Measurements from ENCODE around the gene TBC1D22A.

Gene TBC1D22A

GRCh38 chr22:47146391-47146790 lies 383.9 kb downstream of the TBC1D22A start:
- intact Hi-C loops (cut with DNase I; ENCODE audit: low total_unique reads): no loop called here
- Histone ChIP-seq H3K9me3 (no peaks in the 10 kb centered on the region), H3K36me3 (no peaks in the 10 kb centered on the region), H3K27me3 (no peaks in the 10 kb centered on the region), H3K27ac (no peak overlapping the region), H3K4me1 (no peaks in the 10 kb centered on the region), H3K4me3 (no peak overlapping the region)
- DNase-seq: no peak
- TF ChIP-seq CTCF (IDR thresholded peaks at IDR 0.05): no peak

DNA sequence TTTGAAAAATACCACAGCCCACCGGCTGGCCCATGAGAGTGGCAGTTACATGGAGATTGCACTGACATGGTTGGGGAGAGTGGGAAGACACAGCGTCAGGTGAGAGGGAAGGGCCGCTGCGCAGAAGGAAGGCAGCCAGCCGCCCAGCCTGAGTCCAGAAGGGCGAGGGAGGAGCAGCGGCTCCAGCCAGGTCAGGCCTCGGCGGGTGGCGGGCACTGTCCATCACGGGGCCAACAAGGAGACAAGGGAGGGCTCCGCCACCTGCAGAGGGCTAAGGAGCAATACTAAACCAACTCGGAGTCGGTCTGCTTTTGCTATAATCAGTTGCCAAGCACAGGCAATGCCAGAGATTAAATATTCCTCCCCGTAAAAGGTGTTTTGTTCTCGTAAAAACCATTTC lies 384.5 kb downstream of the TBC1D22A start:
- no peak for TF ChIP-seq CTCF (IDR thresholded peaks at IDR 0.05)
- H3K9me3 ChIP-seq: no peaks in the 10 kb centered on the region
- no peaks in the 10 kb centered on the region for H3K4me1 ChIP-seq
- intact Hi-C loops (cut with DNase I; ENCODE audit: low total_unique reads): no loop called here
- DNase-seq: no peak
- H3K27me3 ChIP-seq: no peaks in the 10 kb centered on the region
- H3K4me3 ChIP-seq: no peak overlapping the region
- no peak overlapping the region for H3K27ac ChIP-seq
- H3K36me3 ChIP-seq: peaks cover 0 to 4% (median 0%) of the 10 kb centered on the region in 3 donors

- intact Hi-C loops (cut with DNase I; ENCODE audit: low total_unique reads): no loop called here
- no peak for TF ChIP-seq CTCF (IDR thresholded peaks at IDR 0.05)
- DNase-seq: no peak
These were observed 385.1 kb downstream of the TBC1D22A start for GRCh38 chr22:47147572-47147971.

GRCh38 chr22:47148510-47148909 lies 386.1 kb downstream of the TBC1D22A start:
- peaks cover 0 to 4% (median 0%) of the 10 kb centered on the region in 3 donors for H3K36me3 ChIP-seq
- no peak overlapping the region for H3K27ac ChIP-seq
- TF ChIP-seq CTCF (IDR thresholded peaks at IDR 0.05): no peak
- peaks cover 0 to 4% (median 0%) of the 10 kb centered on the region in 3 donors for H3K9me3 ChIP-seq
- DNase-seq: no peak
- intact Hi-C loops (cut with DNase I; ENCODE audit: low total_unique reads): no loop called here
- H3K27me3 ChIP-seq: no peaks in the 10 kb centered on the region
- H3K4me1 ChIP-seq: no peaks in the 10 kb centered on the region
- no peak overlapping the region for H3K4me3 ChIP-seq

More at GRCh38 chr22:47147572-47147971, 385.1 kb downstream of the TBC1D22A start:
- no peak overlapping the region for H3K27ac ChIP-seq
- peaks cover 0 to 4% (median 0%) of the 10 kb centered on the region in 3 donors for H3K36me3 ChIP-seq
- no peaks in the 10 kb centered on the region for H3K4me1 ChIP-seq
- no peaks in the 10 kb centered on the region for H3K9me3 ChIP-seq
- H3K4me3 ChIP-seq: no peak overlapping the region
- no peaks in the 10 kb centered on the region for H3K27me3 ChIP-seq

DNA sequence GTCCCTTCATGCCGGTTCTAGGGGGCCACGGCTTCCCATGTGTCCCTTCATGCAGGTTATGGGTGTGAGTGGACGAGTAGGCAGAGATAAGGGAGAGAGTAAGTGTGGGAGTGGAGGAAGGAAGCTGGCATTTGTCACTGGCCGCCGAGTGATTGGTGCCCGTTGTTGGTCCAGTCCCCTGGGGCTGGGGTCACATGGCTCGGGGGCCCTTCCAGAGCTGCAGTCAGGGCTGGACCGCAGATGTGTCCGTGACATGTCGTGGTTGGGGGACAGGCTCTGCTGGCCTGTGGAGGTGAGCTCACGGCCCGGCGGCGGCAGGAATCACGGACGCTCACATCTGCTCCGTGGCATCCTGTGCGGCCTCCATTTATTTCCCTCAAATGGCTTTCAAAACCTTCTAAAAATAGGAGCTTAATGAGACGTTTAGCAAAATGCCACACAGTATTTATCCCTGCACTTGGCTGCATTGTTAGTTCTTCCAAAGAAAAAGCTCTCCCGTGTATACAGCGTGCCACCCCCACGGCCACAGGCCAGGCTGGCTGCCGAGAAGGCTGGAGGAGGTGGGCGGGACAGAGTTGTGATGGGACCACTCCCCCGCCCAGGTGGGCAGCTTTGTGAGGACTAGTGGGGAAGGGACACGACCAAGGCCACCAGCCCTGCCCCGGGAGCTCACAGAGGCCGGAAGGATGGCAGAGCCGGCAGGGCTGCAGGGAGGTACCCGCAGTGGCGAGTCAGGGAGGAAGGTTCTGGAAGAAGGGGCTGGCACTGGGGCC lies 386.7 kb downstream of the TBC1D22A start:
- peaks cover 0 to 4% (median 0%) of the 10 kb centered on the region in 3 donors for H3K36me3 ChIP-seq
- intact Hi-C loops (cut with DNase I; ENCODE audit: low total_unique reads): no loop called here
- peaks cover 0 to 4% (median 0%) of the 10 kb centered on the region in 3 donors for H3K9me3 ChIP-seq
- no peak for TF ChIP-seq CTCF (IDR thresholded peaks at IDR 0.05)
- no peak overlapping the region for H3K27ac ChIP-seq
- no peak overlapping the region for H3K4me3 ChIP-seq
- peaks cover 0 to 4% (median 4%) of the 10 kb centered on the region in 4 donors for H3K4me1 ChIP-seq
- no peaks in the 10 kb centered on the region for H3K27me3 ChIP-seq
- no peak for DNase-seq
